Tracheal epithelial cell (primary cell): ENCODE results near the gene FAM110A. TPM values are rescaled to one million over a fixed set of nuclear protein-coding genes. Genes with fewer than 3 reads are reported as not detected.

Source experiments
- total RNA-seq: library from RNA; depleted of rRNA; stranded (reverse); fragments of >200 nt; gene quantifications from 2 replicates; pipeline ENCODE4 v1.2.1, GENCODE V29; 2014

FAM110A gene
- total RNA-seq: 10.1 and 15.8 TPM in 2 replicates

GRCh38 chr20:833450-834150, at the start of gene FAM110A:
Gene FAM110A, plus strand, starts transcription at chr20:833715. Its CDS starts 11,090 bp downstream, at chr20:844805.

Other genes with a start within 250 kb of the FAM110A start
- not detected in 2 replicates for gene TCF15, start 223.4 kb upstream of the FAM110A start, total RNA-seq
- gene SRXN1, start 180.5 kb upstream of the FAM110A start, total RNA-seq: 68.0 and 171 TPM in 2 replicates
- not detected in 2 replicates for gene SCRT2, start 157.9 kb upstream of the FAM110A start, total RNA-seq
- gene SLC52A3, start 65.2 kb upstream of the FAM110A start, total RNA-seq: 0.96 and 1.3 TPM in 2 replicates
- not detected in 2 replicates for gene ANGPT4, start 82.6 kb downstream of the FAM110A start, total RNA-seq
- not detected in 2 replicates for gene RSPO4, start 168.6 kb downstream of the FAM110A start, total RNA-seq